WTC11 (cell line): ENCODE data around the gene EEF1AKMT4. TPM values are rescaled to one million over a fixed set of nuclear protein-coding genes. Genes with fewer than 3 reads are reported as not detected.

Experiments
- ATAC-seq: fragments of 200-7000 bp; cut with Tn5 transposase; 2 replicates; pipeline ENCODE4 v1.10.0; 2021; ENCODE audit warnings: mild to moderate bottlenecking, moderate library complexity
- CTCF ChIA-PET: fragments of 300-600 bp; sonication (Branson Sonifier 250); formaldehyde crosslinking; loops from one replicate; lab custom pipeline; 2021; ENCODE audit warnings: antibody characterized with exemption; lab: Charles Lee
- POLR2A ChIA-PET: fragments of 350-600 bp; sonication (Branson Sonifier 250); formaldehyde crosslinking; loops from one replicate; lab custom pipeline; 2021; ENCODE audit warnings: antibody characterized with exemption; lab: Charles Lee
- DNase-seq: peaks from one replicate; pipeline ENCODE4 v3.0.0; 2021; ENCODE audit warnings: low spot score
- H3K27ac Mint-ChIP-seq: 2 replicates; pipeline ENCODE4 v1.8.0; 2021; ENCODE audit warnings: mixed read lengths
- H3K27me3 Mint-ChIP-seq: 2 replicates; pipeline ENCODE4 v1.8.0; 2021; ENCODE audit warnings: low read depth, mild to moderate bottlenecking, moderate library complexity, mixed read lengths
- H3K36me3 Mint-ChIP-seq: 2 replicates; pipeline ENCODE4 v1.8.0; 2021; ENCODE audit warnings: mixed read lengths
- H3K4me1 Mint-ChIP-seq: 2 replicates; pipeline ENCODE4 v1.8.0; 2022; ENCODE audit warnings: mixed read lengths
- H3K4me3 Mint-ChIP-seq: 2 replicates; pipeline ENCODE4 v1.8.0; 2021; ENCODE audit warnings: mild to moderate bottlenecking, moderate library complexity, mixed read lengths
- H3K9me3 Mint-ChIP-seq: 2 replicates; pipeline ENCODE4 v1.8.0; 2021; ENCODE audit warnings: mixed read lengths
- ATF1 ChIP-seq: sonication (generic); formaldehyde crosslinking; IDR thresholded peaks from 2 replicates; pipeline ENCODE4 v1.8.1; 2023; ENCODE audit warnings: mild to moderate bottlenecking, moderate library complexity, missing genetic modification reagents
- ATF3 ChIP-seq: sonication (generic); formaldehyde crosslinking; conservative IDR thresholded peaks from 2 replicates; pipeline ENCODE4 v1.8.1; 2022; ENCODE audit warnings: mild to moderate bottlenecking, missing genetic modification reagents
- ATF6 ChIP-seq: sonication (generic); formaldehyde crosslinking; IDR thresholded peaks from 2 replicates; pipeline ENCODE4 v1.8.1; 2023; ENCODE audit warnings: mild to moderate bottlenecking, missing genetic modification reagents
- ELF4 ChIP-seq: sonication (generic); formaldehyde crosslinking; IDR thresholded peaks from 2 replicates; pipeline ENCODE4 v1.8.1; 2022; ENCODE audit warnings: low read depth, mild to moderate bottlenecking, moderate library complexity, missing genetic modification reagents
- FOXK1 ChIP-seq: sonication (generic); formaldehyde crosslinking; IDR thresholded peaks from 2 replicates; pipeline ENCODE4 v1.8.0; 2022; ENCODE audit warnings: mild to moderate bottlenecking, moderate library complexity, missing genetic modification reagents
- GRHL2 ChIP-seq: fragments of 250-450 bp; sonication (Bioruptor Pico); IDR thresholded peaks from 2 replicates; pipeline ENCODE4 v1.8.0; 2022; ENCODE audit warnings: mild to moderate bottlenecking, moderate library complexity; ENCODE audit not compliant: insufficient replicate concordance, severe bottlenecking
- HMGA2 ChIP-seq: fragments of 250-450 bp; sonication (Bioruptor Pico); IDR thresholded peaks from 2 replicates; pipeline ENCODE4 v1.4.0; 2021; ENCODE audit warnings: mild to moderate bottlenecking, moderate library complexity
- JUN ChIP-seq: sonication (generic); formaldehyde crosslinking; IDR thresholded peaks from 2 replicates; pipeline ENCODE4 v1.8.0; 2023; ENCODE audit warnings: mild to moderate bottlenecking, missing genetic modification reagents
- MAX ChIP-seq: sonication (generic); formaldehyde crosslinking; IDR thresholded peaks from 2 replicates; pipeline ENCODE4 v1.8.0; 2022; ENCODE audit warnings: mild to moderate bottlenecking, missing genetic modification reagents
- NFE2L1 ChIP-seq: sonication (generic); formaldehyde crosslinking; IDR thresholded peaks from 2 replicates; pipeline ENCODE4 v1.8.1; 2023; ENCODE audit warnings: missing genetic modification reagents
- SMAD3 ChIP-seq: sonication (generic); formaldehyde crosslinking; IDR thresholded peaks from 2 replicates; pipeline ENCODE4 v1.8.0; 2022; ENCODE audit warnings: missing genetic modification reagents, mild to moderate bottlenecking, borderline replicate concordance
- SMAD4 ChIP-seq: sonication (generic); formaldehyde crosslinking; IDR thresholded peaks from 2 replicates; pipeline ENCODE4 v1.8.0; 2022; ENCODE audit warnings: mild to moderate bottlenecking, missing genetic modification reagents
- SP1 ChIP-seq: sonication (generic); formaldehyde crosslinking; conservative IDR thresholded peaks from 2 replicates; pipeline ENCODE4 v1.8.1; 2022; ENCODE audit warnings: missing genetic modification reagents
- ZNF281 ChIP-seq: sonication (generic); formaldehyde crosslinking; IDR thresholded peaks from 2 replicates; pipeline ENCODE4 v1.8.0; 2023; ENCODE audit warnings: mild to moderate bottlenecking, missing genetic modification reagents
- total RNA-seq: library from RNA; stranded (reverse); gene quantifications from 3 replicates; pipeline ENCODE4 v1.2.3, GENCODE V29; 2021
- TF ChIP-seq, protein P1 (sequence below): fragments of 250-450 bp; sonication (Bioruptor Pico); IDR thresholded peaks from 2 replicates; pipeline ENCODE4 v1.9.0; 2021; ENCODE audit warnings: mild to moderate bottlenecking, borderline replicate concordance
- TF ChIP-seq, protein P2 (sequence below): sonication (generic); formaldehyde crosslinking; IDR thresholded peaks from 2 replicates; pipeline ENCODE4 v1.8.1; 2023; ENCODE audit warnings: mild to moderate bottlenecking, missing genetic modification reagents, borderline replicate concordance
- TF ChIP-seq, protein P3 (sequence below): sonication (generic); formaldehyde crosslinking; IDR thresholded peaks from 2 replicates; pipeline ENCODE4 v1.8.0; 2022; ENCODE audit warnings: mild to moderate bottlenecking, missing genetic modification reagents
- TF ChIP-seq, protein P4 (sequence below): sonication (generic); formaldehyde crosslinking; IDR thresholded peaks from 2 replicates; pipeline ENCODE4 v1.8.1; 2023; ENCODE audit warnings: mild to moderate bottlenecking, moderate library complexity, missing genetic modification reagents

The EEF1AKMT4 gene
- total RNA-seq, 1 experiment from 2014 or later = 11.3 TPM

GRCh38 chr3:184257083-184257915, 7.8 kb downstream of the EEF1AKMT4 start (continued):
- TF ChIP-seq, protein P1, sequence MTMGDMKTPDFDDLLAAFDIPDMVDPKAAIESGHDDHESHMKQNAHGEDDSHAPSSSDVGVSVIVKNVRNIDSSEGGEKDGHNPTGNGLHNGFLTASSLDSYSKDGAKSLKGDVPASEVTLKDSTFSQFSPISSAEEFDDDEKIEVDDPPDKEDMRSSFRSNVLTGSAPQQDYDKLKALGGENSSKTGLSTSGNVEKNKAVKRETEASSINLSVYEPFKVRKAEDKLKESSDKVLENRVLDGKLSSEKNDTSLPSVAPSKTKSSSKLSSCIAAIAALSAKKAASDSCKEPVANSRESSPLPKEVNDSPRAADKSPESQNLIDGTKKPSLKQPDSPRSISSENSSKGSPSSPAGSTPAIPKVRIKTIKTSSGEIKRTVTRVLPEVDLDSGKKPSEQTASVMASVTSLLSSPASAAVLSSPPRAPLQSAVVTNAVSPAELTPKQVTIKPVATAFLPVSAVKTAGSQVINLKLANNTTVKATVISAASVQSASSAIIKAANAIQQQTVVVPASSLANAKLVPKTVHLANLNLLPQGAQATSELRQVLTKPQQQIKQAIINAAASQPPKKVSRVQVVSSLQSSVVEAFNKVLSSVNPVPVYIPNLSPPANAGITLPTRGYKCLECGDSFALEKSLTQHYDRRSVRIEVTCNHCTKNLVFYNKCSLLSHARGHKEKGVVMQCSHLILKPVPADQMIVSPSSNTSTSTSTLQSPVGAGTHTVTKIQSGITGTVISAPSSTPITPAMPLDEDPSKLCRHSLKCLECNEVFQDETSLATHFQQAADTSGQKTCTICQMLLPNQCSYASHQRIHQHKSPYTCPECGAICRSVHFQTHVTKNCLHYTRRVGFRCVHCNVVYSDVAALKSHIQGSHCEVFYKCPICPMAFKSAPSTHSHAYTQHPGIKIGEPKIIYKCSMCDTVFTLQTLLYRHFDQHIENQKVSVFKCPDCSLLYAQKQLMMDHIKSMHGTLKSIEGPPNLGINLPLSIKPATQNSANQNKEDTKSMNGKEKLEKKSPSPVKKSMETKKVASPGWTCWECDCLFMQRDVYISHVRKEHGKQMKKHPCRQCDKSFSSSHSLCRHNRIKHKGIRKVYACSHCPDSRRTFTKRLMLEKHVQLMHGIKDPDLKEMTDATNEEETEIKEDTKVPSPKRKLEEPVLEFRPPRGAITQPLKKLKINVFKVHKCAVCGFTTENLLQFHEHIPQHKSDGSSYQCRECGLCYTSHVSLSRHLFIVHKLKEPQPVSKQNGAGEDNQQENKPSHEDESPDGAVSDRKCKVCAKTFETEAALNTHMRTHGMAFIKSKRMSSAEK (CRISPR knock-in tag) = no peak
- TF ChIP-seq JUN = no peak
- TF ChIP-seq, protein P2, sequence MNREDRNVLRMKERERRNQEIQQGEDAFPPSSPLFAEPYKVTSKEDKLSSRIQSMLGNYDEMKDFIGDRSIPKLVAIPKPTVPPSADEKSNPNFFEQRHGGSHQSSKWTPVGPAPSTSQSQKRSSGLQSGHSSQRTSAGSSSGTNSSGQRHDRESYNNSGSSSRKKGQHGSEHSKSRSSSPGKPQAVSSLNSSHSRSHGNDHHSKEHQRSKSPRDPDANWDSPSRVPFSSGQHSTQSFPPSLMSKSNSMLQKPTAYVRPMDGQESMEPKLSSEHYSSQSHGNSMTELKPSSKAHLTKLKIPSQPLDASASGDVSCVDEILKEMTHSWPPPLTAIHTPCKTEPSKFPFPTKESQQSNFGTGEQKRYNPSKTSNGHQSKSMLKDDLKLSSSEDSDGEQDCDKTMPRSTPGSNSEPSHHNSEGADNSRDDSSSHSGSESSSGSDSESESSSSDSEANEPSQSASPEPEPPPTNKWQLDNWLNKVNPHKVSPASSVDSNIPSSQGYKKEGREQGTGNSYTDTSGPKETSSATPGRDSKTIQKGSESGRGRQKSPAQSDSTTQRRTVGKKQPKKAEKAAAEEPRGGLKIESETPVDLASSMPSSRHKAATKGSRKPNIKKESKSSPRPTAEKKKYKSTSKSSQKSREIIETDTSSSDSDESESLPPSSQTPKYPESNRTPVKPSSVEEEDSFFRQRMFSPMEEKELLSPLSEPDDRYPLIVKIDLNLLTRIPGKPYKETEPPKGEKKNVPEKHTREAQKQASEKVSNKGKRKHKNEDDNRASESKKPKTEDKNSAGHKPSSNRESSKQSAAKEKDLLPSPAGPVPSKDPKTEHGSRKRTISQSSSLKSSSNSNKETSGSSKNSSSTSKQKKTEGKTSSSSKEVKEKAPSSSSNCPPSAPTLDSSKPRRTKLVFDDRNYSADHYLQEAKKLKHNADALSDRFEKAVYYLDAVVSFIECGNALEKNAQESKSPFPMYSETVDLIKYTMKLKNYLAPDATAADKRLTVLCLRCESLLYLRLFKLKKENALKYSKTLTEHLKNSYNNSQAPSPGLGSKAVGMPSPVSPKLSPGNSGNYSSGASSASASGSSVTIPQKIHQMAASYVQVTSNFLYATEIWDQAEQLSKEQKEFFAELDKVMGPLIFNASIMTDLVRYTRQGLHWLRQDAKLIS (CRISPR knock-in tag) = no peak
- TF ChIP-seq, all 79 proteins: peak for 0

DNA sequence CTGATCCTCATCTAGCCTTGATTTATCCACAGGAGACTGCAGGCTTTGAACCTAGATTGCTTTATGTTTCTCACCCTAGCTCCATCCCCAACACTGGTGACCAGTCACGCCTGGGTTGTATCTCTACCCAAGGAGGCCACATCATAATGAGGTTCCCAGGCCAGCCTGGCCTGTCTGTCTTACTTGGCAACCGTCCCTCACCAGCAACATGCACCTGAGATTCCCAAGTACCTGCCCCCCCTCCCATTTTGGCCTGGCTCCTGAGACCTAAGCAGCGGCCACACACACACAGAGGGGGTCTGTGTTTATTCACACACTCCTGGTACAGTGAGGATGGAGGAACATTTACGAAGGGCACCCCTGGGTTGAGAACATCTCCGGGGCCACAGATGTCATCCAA, 9.5 kb downstream of the EEF1AKMT4 start:
- ATAC-seq (no peak), DNase-seq (no peak)
- Mint-ChIP-seq H3K27ac (no peak overlapping the region), H3K27me3 (peaks cover 60% of the 10 kb centered on the region), H3K36me3 (peaks cover 3% of the 10 kb centered on the region; the same call in 1 of the 2 replicates), H3K4me3 (peak overlapping the region; percentile 62), H3K4me1 (peaks cover 12% of the 10 kb centered on the region), H3K9me3 (no peaks in the 10 kb centered on the region)
- CTCF ChIA-PET = interaction anchor here (0.7 to 4.4 kb wide), 3 partner anchors 31 to 248 kb away, joined by 5 to 23 read pairs (median 7); no protein-coding TSS in a partner anchor
- POLR2A ChIA-PET = no interaction called here
- no peak for TF ChIP-seq NFE2L1
- no peak for TF ChIP-seq ATF1
- TF ChIP-seq MAX (CRISPR knock-in tag) = no peak
- TF ChIP-seq ZNF281 (CRISPR knock-in tag) = no peak
- TF ChIP-seq FOXK1 (CRISPR knock-in tag) = no peak
- TF ChIP-seq, protein P3, sequence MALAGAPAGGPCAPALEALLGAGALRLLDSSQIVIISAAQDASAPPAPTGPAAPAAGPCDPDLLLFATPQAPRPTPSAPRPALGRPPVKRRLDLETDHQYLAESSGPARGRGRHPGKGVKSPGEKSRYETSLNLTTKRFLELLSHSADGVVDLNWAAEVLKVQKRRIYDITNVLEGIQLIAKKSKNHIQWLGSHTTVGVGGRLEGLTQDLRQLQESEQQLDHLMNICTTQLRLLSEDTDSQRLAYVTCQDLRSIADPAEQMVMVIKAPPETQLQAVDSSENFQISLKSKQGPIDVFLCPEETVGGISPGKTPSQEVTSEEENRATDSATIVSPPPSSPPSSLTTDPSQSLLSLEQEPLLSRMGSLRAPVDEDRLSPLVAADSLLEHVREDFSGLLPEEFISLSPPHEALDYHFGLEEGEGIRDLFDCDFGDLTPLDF (CRISPR knock-in tag) = no peak
- no peak for TF ChIP-seq ATF6
- TF ChIP-seq ATF3 (CRISPR knock-in tag) = no peak
- TF ChIP-seq SP1 (CRISPR knock-in tag) = no peak
- TF ChIP-seq ELF4 (CRISPR knock-in tag) = no peak
- no peak for TF ChIP-seq SMAD4 (CRISPR knock-in tag)
- TF ChIP-seq GRHL2 (CRISPR knock-in tag) = no peak
- no peak for TF ChIP-seq SMAD3 (CRISPR knock-in tag)
- no peak for TF ChIP-seq HMGA2 (CRISPR knock-in tag)
- TF ChIP-seq, protein P4, sequence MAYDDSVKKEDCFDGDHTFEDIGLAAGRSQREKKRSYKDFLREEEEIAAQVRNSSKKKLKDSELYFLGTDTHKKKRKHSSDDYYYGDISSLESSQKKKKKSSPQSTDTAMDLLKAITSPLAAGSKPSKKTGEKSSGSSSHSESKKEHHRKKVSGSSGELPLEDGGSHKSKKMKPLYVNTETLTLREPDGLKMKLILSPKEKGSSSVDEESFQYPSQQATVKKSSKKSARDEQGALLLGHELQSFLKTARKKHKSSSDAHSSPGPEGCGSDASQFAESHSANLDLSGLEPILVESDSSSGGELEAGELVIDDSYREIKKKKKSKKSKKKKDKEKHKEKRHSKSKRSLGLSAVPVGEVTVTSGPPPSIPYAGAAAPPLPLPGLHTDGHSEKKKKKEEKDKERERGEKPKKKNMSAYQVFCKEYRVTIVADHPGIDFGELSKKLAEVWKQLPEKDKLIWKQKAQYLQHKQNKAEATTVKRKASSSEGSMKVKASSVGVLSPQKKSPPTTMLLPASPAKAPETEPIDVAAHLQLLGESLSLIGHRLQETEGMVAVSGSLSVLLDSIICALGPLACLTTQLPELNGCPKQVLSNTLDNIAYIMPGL = no peak
